ENCODE measurements around the gene URI1.

GRCh38 chr19:29947871-29948270 is 5.8 kb downstream of the URI1 start:
- no peak for TF ChIP-seq CTCF (conservative IDR thresholded peaks at IDR 0.05; ENCODE audit: low read length)
- no peak for TF ChIP-seq EZH2phosphoT487 (IDR thresholded peaks at IDR 0.05; ENCODE audit: borderline replicate concordance, low read depth, low read length)
